Transverse colon (tissue), 4 donors: ENCODE results near the gene ADAM12.

Experiments
- CTCF ChIP-seq, 5 experiments: fragments of 200-600 bp in 3 of 5; fragments of 450-650 bp in 2 of 5; sonication (generic) in 3 of 5; IDR thresholded peaks; 1 replicate in 2 of 5; 2 replicates in 3 of 5; pipeline ENCODE4 v1.5.1; 2016 to 2017; ENCODE audit warnings: antibody characterized with exemption in 5 of 5, inconsistent platforms in 3 of 5, mild to moderate bottlenecking in 2 of 5, moderate library complexity in 1 of 5
- POLR2A ChIP-seq: fragments of 450-650 bp; IDR thresholded peaks from one replicate; pipeline ENCODE4 v1.6.1; 2016; ENCODE audit warnings: antibody characterized with exemption, mild to moderate bottlenecking, moderate library complexity
- POLR2AphosphoS5 ChIP-seq, 3 donors: sonication (generic); formaldehyde crosslinking; IDR thresholded peaks; one replicate each; pipeline ENCODE4 v1.6.1; 2016; ENCODE audit warnings: antibody characterized with exemption in 3 of 3

- TF ChIP-seq CTCF (IDR thresholded peaks at IDR 0.05) (no peak), POLR2AphosphoS5 (IDR thresholded peaks at IDR 0.05) (no peak), POLR2A (no peak)
Observed at GRCh38 chr10:126012485-126012884, 375.8 kb downstream of the ADAM12 start.
